CD4-positive, CD25-positive, alpha-beta regulatory T cell (primary cell): ENCODE data around the gene DHX34. TPM values are rescaled to one million over a fixed set of nuclear protein-coding genes. Genes with fewer than 3 reads are reported as not detected.
"Not testable (repeated sequence)": the region's sequence is repeated elsewhere in the genome, so short reads cannot be mapped to it uniquely, and the experiment has no call there.

Experiments used
- ATAC-seq, 2 donors: fragments of 150-1000 bp; cut with Tn5 transposase; one replicate each; pipeline ENCODE4 v1.10.0; 2021; ENCODE audit warnings: low read depth in 2 of 2, moderate number of reproducible peaks in 2 of 2, moderate library complexity in 1 of 2
- DNase-seq, 3 donors: peaks; one replicate each; pipeline versions ENCODE4 v3.0.0 to v3.0.0-alpha.2; 2012 to 2022; ENCODE audit warnings: mixed read lengths in 1 of 3
- H3K27ac ChIP-seq: one replicate; pipeline ENCODE4 v1.7.0; 2013; ENCODE audit warnings: mild to moderate bottlenecking, low read length; ENCODE audit not compliant: insufficient read depth, poor library complexity, severe bottlenecking
- H3K27me3 ChIP-seq: one replicate; pipeline ENCODE4 v1.7.0; 2013; ENCODE audit warnings: low read length; ENCODE audit not compliant: control insufficient read depth, insufficient read depth
- H3K36me3 ChIP-seq: one replicate; pipeline ENCODE4 v1.7.0; 2013; ENCODE audit warnings: mild to moderate bottlenecking, low read length, moderate library complexity; ENCODE audit not compliant: control insufficient read depth, insufficient read depth
- H3K4me1 ChIP-seq: 2 replicates; pipeline ENCODE4 v1.7.0; 2013; ENCODE audit warnings: mild to moderate bottlenecking, low read length; ENCODE audit not compliant: insufficient read depth, control insufficient read depth, poor library complexity, severe bottlenecking
- H3K4me3 ChIP-seq: one replicate; pipeline ENCODE4 v1.7.0; 2013; ENCODE audit warnings: low read depth, mild to moderate bottlenecking, low read length, moderate library complexity
- H3K9me3 ChIP-seq, 2 experiments: 1 replicate in 1 of 2; 2 replicates in 1 of 2; pipeline ENCODE4 v1.7.0; 2013; ENCODE audit warnings: low read length in 2 of 2, mild to moderate bottlenecking in 1 of 2, moderate library complexity in 1 of 2; ENCODE audit not compliant: control insufficient read depth in 2 of 2
- H3K27ac Mint-ChIP-seq, 3 donors: one replicate each; pipeline ENCODE4 v1.8.0; 2020 to 2022; ENCODE audit warnings: mild to moderate bottlenecking in 3 of 3, mixed read lengths in 3 of 3, moderate library complexity in 2 of 3
- H3K27me3 Mint-ChIP-seq: one replicate; pipeline ENCODE4 v1.8.0; 2022; ENCODE audit warnings: mild to moderate bottlenecking, mixed read lengths
- H3K36me3 Mint-ChIP-seq: one replicate; pipeline ENCODE4 v1.8.0; 2020; ENCODE audit warnings: mixed read lengths
- H3K4me1 Mint-ChIP-seq, 4 donors: one replicate each; pipeline ENCODE4 v1.8.0; 2020 to 2022; ENCODE audit warnings: mixed read lengths in 4 of 4, mild to moderate bottlenecking in 1 of 4
- H3K4me3 Mint-ChIP-seq, 4 donors: one replicate each; pipeline ENCODE4 v1.8.0; 2020 to 2022; ENCODE audit warnings: mild to moderate bottlenecking in 4 of 4, mixed read lengths in 4 of 4, moderate library complexity in 3 of 4
- H3K9me3 Mint-ChIP-seq, 7 donors: one replicate each; pipeline ENCODE4 v1.8.0; 2020 to 2022; ENCODE audit warnings: mixed read lengths in 7 of 7, mild to moderate bottlenecking in 3 of 7, moderate library complexity in 2 of 7
- polyA plus RNA-seq, 4 donors: library from polyadenylated mRNA; unstranded; fragments of 300-500 nt; fragmentation: Illumina TruSeq; gene quantifications; one replicate each; pipeline ENCODE4 v1.2.3, GENCODE V29; 2021
- total RNA-seq: library from RNA; stranded (reverse); gene quantifications from one replicate; pipeline ENCODE4 v1.2.3, GENCODE V29; 2022

DHX34 gene
- total and polyA plus RNA-seq, 5 donors from 2014 or later: 2.3 to 11.7 (median 3.8) TPM

DNA sequence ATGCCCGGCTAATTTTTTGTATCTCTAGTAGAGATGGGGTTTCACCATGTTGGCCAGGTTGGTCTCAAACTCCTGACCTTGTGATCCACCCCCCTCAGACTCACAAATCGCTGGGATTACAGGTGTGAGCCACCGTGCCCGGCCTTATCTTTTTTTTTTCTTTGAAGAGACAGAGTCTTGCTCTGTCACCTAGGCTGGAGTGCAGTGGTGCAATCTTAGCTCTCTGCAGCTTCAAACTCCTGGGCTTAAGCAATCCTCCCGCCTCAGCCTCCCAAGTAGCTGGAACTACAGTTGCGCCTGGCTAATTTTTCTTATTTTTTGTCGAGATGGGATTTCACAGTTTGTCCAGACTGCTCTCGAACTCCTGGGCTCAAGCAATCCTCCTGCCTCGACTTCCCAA is 62.6 kb downstream of the DHX34 start:
- peaks cover 53% of the 10 kb centered on the region for H3K27me3 Mint-ChIP-seq
- not testable (repeated sequence) for H3K36me3 ChIP-seq, H3K9me3 ChIP-seq, H3K4me3 Mint-ChIP-seq, H3K4me1 ChIP-seq, H3K36me3 Mint-ChIP-seq, H3K27me3 ChIP-seq, H3K4me1 Mint-ChIP-seq, H3K4me3 ChIP-seq, H3K27ac ChIP-seq, DNase-seq, H3K9me3 Mint-ChIP-seq, ATAC-seq
- H3K27ac Mint-ChIP-seq: peak overlapping the region in 1 of 3 donors; percentile 9

DNA sequence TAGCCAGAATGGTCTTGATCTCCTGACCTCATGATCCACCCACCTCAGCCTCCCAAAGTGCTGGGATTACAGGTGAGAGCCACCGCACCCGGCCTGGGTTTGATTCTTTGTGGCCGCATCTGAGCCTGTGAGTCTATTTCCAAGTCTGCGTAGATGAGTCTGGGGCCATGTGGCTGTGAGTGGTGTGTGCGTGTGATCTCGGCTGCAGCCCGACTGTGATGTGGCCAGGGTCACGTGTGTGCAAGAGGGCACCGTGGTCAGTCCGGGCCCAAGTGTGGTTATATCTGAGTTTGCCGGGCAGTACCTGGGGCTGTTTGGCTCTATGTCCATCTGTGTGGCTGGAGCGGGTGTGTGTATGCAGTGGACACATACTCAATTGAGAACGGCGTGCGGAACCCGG is 64.8 kb downstream of the DHX34 start:
- H3K36me3 Mint-ChIP-seq: peaks cover 8% of the 10 kb centered on the region
- no peaks in the 10 kb centered on the region for H3K9me3 ChIP-seq
- no peak overlapping the region for H3K27ac ChIP-seq
- H3K4me1 Mint-ChIP-seq: peaks cover 4 to 19% (median 8%) of the 10 kb centered on the region in 4 donors
- DNase-seq: no peak
- ATAC-seq: no peak
- H3K4me3 Mint-ChIP-seq: no peak overlapping the region
- peaks cover 10% of the 10 kb centered on the region for H3K4me1 ChIP-seq
- peaks cover 0 to 4% (median 0%) of the 10 kb centered on the region in 7 donors for H3K9me3 Mint-ChIP-seq
- no peak overlapping the region for H3K4me3 ChIP-seq
- H3K27me3 ChIP-seq: peaks cover 8% of the 10 kb centered on the region
- peak overlapping the region in 1 of 3 donors; percentile 58 for H3K27ac Mint-ChIP-seq
- no peaks in the 10 kb centered on the region for H3K36me3 ChIP-seq
- H3K27me3 Mint-ChIP-seq: peaks cover 60% of the 10 kb centered on the region

DNA sequence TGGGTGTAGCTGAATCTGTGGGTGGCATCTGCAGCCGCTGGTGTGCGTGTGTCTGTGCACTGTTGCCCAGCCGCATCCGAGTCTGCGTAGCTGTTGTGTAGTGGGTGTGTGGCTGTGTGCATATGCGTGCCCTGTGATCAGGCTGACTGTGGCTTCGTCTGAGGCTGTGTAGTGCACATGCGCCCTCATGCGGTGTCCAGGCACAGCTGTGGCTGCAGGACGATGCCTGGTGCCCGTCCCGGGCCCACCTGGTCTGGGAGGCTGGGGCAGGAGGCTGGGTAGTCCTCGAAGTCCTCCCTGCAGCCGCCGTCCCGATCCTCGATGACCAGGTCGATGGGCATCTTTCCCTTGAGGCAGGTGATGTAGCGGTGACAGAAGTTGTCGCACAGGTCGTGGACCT is 65.4 kb downstream of the DHX34 start:
- no peak for ATAC-seq
- Mint-ChIP-seq H3K36me3 (peaks cover 4% of the 10 kb centered on the region), H3K4me3 (no peak overlapping the region), H3K27me3 (peaks cover 57% of the 10 kb centered on the region), H3K4me1 (peaks cover 4 to 19% (median 8%) of the 10 kb centered on the region in 4 donors), H3K9me3 (peaks cover 0 to 4% (median 0%) of the 10 kb centered on the region in 7 donors), H3K27ac (no peak overlapping the region)
- H3K4me1 ChIP-seq: peaks cover 14% of the 10 kb centered on the region
- H3K27me3 ChIP-seq: peaks cover 8% of the 10 kb centered on the region
- H3K9me3 ChIP-seq: no peaks in the 10 kb centered on the region
- no peak for DNase-seq
- H3K36me3 ChIP-seq: no peaks in the 10 kb centered on the region
- H3K27ac ChIP-seq: no peak overlapping the region
- H3K4me3 ChIP-seq: no peak overlapping the region

DNA sequence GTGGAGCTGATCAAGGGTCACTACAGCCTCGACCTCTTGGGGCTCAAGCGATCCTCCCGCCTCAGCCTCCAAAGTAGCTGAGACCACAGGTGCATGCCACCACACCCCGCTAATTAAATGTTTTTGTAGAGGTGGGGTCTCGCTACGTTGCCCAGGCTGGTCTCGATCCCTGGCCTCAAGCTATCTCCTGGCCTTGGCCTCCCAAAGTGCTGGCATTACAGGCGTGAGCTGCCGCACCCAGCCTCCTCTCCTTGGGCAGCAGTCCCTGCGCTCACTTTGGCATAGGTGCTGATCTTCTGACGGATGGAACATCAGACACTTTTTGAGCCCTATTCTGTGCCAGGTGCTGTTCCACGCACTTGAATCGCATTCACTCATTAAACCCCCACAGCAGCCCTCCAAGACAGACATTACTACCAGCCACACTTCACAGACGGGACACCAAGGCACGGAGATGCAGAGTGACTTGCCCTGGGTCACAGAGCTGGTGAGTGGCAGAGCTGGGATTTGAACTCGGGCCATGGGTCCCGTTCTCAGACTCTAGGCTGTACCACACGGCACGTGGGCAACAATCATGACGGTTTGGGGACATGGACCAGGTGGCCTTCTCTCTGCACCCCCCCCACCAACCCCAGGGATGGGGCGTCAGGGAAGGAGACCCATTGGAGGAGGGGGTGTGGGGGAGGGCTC is 67.0 kb downstream of the DHX34 start:
- Histone ChIP-seq H3K27me3 (peaks cover 12% of the 10 kb centered on the region), H3K4me3 (no peak overlapping the region), H3K27ac (no peak overlapping the region), H3K4me1 (peaks cover 28% of the 10 kb centered on the region), H3K9me3 (no peaks in the 10 kb centered on the region), H3K36me3 (no peaks in the 10 kb centered on the region)
- Mint-ChIP-seq H3K27me3 (peaks cover 69% of the 10 kb centered on the region), H3K4me1 (peaks cover 4 to 31% (median 15%) of the 10 kb centered on the region in 4 donors), H3K9me3 (peaks cover 0 to 4% (median 0%) of the 10 kb centered on the region in 7 donors), H3K27ac (no peak overlapping the region), H3K4me3 (no peak overlapping the region), H3K36me3 (peaks cover 4% of the 10 kb centered on the region)
- no peak for ATAC-seq
- DNase-seq: no peak

DNA sequence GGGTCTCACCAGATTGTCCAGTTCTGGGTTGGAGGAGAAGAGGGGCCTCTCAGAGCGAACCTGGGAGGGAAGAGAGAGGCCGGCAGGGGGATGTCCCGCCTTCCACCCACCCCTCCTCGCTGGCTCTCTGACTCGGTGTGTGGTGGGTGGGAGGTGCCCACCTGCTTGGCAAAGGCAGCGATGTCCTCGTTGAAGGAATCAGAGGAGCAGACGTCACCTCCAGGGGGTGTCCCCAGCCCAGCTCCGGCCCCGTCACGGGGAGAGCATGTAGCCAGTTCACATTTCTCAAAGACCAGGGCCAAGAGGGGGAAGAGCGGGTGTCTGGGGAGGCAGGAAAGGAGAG is 67.5 kb downstream of the DHX34 start:
- no peaks in the 10 kb centered on the region for H3K9me3 ChIP-seq
- Mint-ChIP-seq H3K4me3 (no peak overlapping the region), H3K9me3 (peaks cover 0 to 7% (median 0%) of the 10 kb centered on the region in 7 donors)

DNA sequence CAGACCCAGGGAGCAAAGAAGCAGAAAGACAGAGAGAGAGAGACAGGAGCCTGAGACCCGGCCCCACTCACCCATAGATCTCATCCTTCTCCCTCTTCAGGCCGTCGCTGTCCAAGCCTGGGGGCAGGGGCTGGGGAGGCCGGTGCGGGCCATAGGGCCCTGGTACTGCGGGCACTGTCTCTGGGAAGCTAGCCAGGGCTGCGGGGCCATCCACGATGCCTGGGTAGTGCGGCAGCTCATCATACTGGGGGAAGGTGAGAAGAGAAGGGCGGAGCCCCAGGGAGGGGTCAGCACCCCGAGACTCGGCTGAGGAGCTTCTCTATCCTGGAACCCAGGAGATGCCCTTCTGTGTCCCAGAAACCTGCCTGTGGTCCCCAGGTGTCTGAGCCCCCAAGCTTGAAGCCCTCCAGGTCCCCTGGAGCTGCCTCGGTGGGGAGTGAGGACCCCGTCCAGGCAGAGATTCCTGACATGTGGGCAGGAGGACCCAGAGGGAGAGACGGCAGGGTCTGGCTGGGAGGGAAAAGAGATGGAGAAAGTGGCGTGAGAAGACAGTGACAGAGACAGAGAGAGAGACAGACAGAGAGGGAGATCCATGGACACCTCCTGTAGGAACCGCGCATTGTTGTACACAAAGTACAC is 68.1 kb downstream of the DHX34 start:
- DNase-seq: no peak
- H3K27me3 ChIP-seq: peaks cover 16% of the 10 kb centered on the region
- Mint-ChIP-seq H3K4me1 (peaks cover 4 to 40% (median 21%) of the 10 kb centered on the region in 4 donors), H3K9me3 (peaks cover 0 to 7% (median 1%) of the 10 kb centered on the region in 7 donors), H3K4me3 (peak overlapping the region in 3 of 4 donors; percentile 73 to 86 (median 82)), H3K36me3 (peaks cover 4% of the 10 kb centered on the region), H3K27me3 (peaks cover 77% of the 10 kb centered on the region), H3K27ac (peak overlapping the region in 1 of 3 donors; percentile 87)
- ATAC-seq: no peak
- no peak overlapping the region for H3K27ac ChIP-seq
- no peaks in the 10 kb centered on the region for H3K9me3 ChIP-seq
- H3K4me3 ChIP-seq: no peak overlapping the region
- H3K4me1 ChIP-seq: peaks cover 30% of the 10 kb centered on the region
- H3K36me3 ChIP-seq: no peaks in the 10 kb centered on the region

More for the DNA sequence above, 67.5 kb downstream of the DHX34 start:
- H3K4me3 ChIP-seq: no peak overlapping the region
- H3K36me3 Mint-ChIP-seq: peaks cover 4% of the 10 kb centered on the region
- ATAC-seq (no peak), DNase-seq (no peak)
- H3K36me3 ChIP-seq: no peaks in the 10 kb centered on the region
- no peak overlapping the region for H3K27ac ChIP-seq
- peak overlapping the region in 1 of 3 donors; percentile 87 for H3K27ac Mint-ChIP-seq
- H3K27me3 Mint-ChIP-seq: peaks cover 73% of the 10 kb centered on the region
- peaks cover 30% of the 10 kb centered on the region for H3K4me1 ChIP-seq
- H3K4me1 Mint-ChIP-seq: peaks cover 4 to 36% (median 19%) of the 10 kb centered on the region in 4 donors
- H3K27me3 ChIP-seq: peaks cover 15% of the 10 kb centered on the region

DNA sequence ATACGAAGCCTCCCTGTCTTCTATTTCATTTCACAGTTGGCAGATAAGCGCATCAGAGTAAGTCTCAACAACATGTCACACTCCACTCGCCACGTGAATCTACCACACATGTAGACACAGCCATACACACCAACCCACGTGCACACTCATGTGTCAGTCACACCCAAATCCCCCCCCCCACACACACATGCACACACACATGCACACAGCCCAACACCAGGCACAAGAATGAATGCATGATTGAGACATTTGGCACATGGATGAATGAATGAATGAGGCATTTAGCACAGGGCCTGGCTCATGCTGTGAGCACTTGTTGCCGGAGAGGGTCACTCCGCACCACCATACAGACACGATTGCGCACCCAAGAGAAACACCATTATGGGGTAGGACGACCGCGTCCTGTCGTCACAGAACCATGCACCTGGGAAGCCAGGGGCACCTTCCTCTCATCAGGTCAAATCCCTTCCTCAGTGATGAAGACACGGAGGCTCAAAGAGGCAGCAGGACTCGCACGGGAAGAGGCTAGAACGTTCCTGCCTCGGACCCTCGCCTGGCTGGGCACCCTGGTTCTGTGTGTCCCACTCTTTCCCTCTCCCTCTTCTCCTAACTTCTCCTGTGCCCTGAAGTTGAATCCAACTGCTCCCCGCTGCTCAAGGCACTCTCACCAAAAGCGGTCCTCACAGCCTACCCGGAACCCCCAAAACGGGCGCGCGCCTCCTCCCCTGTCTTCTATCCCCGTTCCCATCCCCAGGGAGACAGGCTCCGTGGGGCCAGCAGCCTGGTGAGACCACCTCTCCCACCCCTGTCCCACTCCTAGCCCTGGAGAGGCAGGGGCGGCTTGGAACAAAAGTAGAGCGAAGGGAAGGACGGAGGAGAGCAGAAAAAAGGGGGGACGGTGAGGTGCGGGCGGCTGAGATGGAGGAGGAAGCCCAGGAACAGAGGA is 68.9 kb downstream of the DHX34 start:
- Histone ChIP-seq H3K4me3 (no peak overlapping the region), H3K27me3 (peaks cover 24% of the 10 kb centered on the region)
- ATAC-seq: peak in 1 of 2 donors; percentile 32

More for the DNA sequence above, 68.9 kb downstream of the DHX34 start:
- Mint-ChIP-seq H3K4me1 (peaks cover 4 to 48% (median 23%) of the 10 kb centered on the region in 4 donors), H3K36me3 (peaks cover 9% of the 10 kb centered on the region), H3K4me3 (peak overlapping the region; percentile 73 to 86 (median 81)), H3K9me3 (peaks cover 0 to 8% (median 1%) of the 10 kb centered on the region in 7 donors), H3K27ac (peak overlapping the region in 2 of 3 donors; percentile 1 to 25), H3K27me3 (peaks cover 82% of the 10 kb centered on the region)
- H3K4me1 ChIP-seq: peaks cover 30% of the 10 kb centered on the region
- no peak for DNase-seq
- H3K27ac ChIP-seq: no peak overlapping the region
- no peaks in the 10 kb centered on the region for H3K9me3 ChIP-seq
- H3K36me3 ChIP-seq: no peaks in the 10 kb centered on the region
